Karpas-422 (cell line): ENCODE results near the gene HBQ1. TPM values are rescaled to one million over a fixed set of nuclear protein-coding genes. Genes with fewer than 3 reads are reported as not detected.
"Not testable (repeated sequence)": the region's sequence is repeated elsewhere in the genome, so short reads cannot be mapped to it uniquely, and the experiment has no call there.

ENCODE experiments used
- DNase-seq: peaks from one replicate; pipeline ENCODE4 v3.0.0-alpha.2; 2015
- H2AFZ ChIP-seq: fragments of 200-600 bp; sonication (generic); 2 replicates; pipeline ENCODE4 v1.6.1; 2014; ENCODE audit warnings: antibody characterized with exemption, low read length, mixed read lengths
- H3K27ac ChIP-seq: fragments of 200-600 bp; sonication (generic); 2 replicates; pipeline ENCODE4 v1.5.1; 2014; ENCODE audit warnings: mild to moderate bottlenecking, low read length, moderate library complexity
- H3K27me3 ChIP-seq: fragments of 200-600 bp; sonication (generic); 2 replicates; pipeline ENCODE4 v1.6.1; 2014; ENCODE audit warnings: low read length, mixed read lengths
- H3K36me3 ChIP-seq: fragments of 200-600 bp; sonication (generic); 2 replicates; pipeline ENCODE4 v1.6.1; 2014; ENCODE audit warnings: low read length, mixed read lengths; ENCODE audit not compliant: insufficient read depth
- H3K4me1 ChIP-seq: fragments of 200-600 bp; sonication (generic); 2 replicates; pipeline ENCODE4 v1.6.1; 2014; ENCODE audit warnings: mild to moderate bottlenecking, low read length, mixed read lengths
- H3K4me2 ChIP-seq: fragments of 200-600 bp; sonication (generic); 2 replicates; pipeline ENCODE4 v1.6.1; 2014; ENCODE audit warnings: low read length, low read depth, mild to moderate bottlenecking; ENCODE audit not compliant: poor library complexity, severe bottlenecking
- H3K4me3 ChIP-seq: fragments of 200-600 bp; sonication (generic); 2 replicates; pipeline ENCODE4 v1.5.1; 2014; ENCODE audit warnings: mild to moderate bottlenecking, antibody characterized with exemption, low read length, mixed read lengths
- H3K79me2 ChIP-seq: fragments of 200-600 bp; sonication (generic); 2 replicates; pipeline ENCODE4 v1.6.1; 2014; ENCODE audit warnings: mild to moderate bottlenecking, low read length, mixed read lengths
- H3K9ac ChIP-seq: fragments of 200-600 bp; sonication (generic); 2 replicates; pipeline ENCODE4 v1.6.0; 2014; ENCODE audit warnings: low read length
- H3K9me2 ChIP-seq: fragments of 200-600 bp; sonication (generic), shearing (Covaris generic); replicated peaks from 2 replicates; pipeline ENCODE4 v1.6.0; 2014; ENCODE audit warnings: mild to moderate bottlenecking, low read length, moderate library complexity; ENCODE audit not compliant: insufficient read depth
- H3K9me3 ChIP-seq: fragments of 300-700, 200-600 bp; sonication (generic); 2 replicates; pipeline ENCODE4 v1.6.1; 2014; ENCODE audit warnings: low read length, mixed read lengths
- H4K20me1 ChIP-seq: fragments of 200-600 bp; sonication (generic); 2 replicates; pipeline ENCODE4 v1.6.1; 2014; ENCODE audit warnings: mild to moderate bottlenecking, antibody characterized with exemption, low read length, low read depth; ENCODE audit not compliant: insufficient read depth
- total RNA-seq: library from RNA; depleted of rRNA; stranded (reverse); fragments of >200 nt; shearing (Covaris generic); gene quantifications from 2 replicates; pipeline ENCODE4 v1.2.3, GENCODE V29; 2014; ENCODE audit warnings: low replicate concordance

HBQ1 gene
- total RNA-seq, 1 experiment from 2014 or later: not detected

- H4K20me1 ChIP-seq, H2AFZ ChIP-seq, DNase-seq, H3K9me3 ChIP-seq, H3K9ac ChIP-seq, H3K27ac ChIP-seq, H3K4me1 ChIP-seq, H3K4me2 ChIP-seq, H3K27me3 ChIP-seq, H3K79me2 ChIP-seq, H3K4me3 ChIP-seq, H3K36me3 ChIP-seq, H3K9me2 ChIP-seq: not testable (repeated sequence)
Observed at GRCh38 chr16:170088-170507, 10.2 kb upstream of the HBQ1 start.

GRCh38 chr16:170788-171187 lies 9.5 kb upstream of the HBQ1 start:
- H3K4me3 ChIP-seq: no peak overlapping the region
- no peaks in the 10 kb centered on the region for H3K9me2 ChIP-seq
- H3K4me1 ChIP-seq: no peaks in the 10 kb centered on the region
- no peaks in the 10 kb centered on the region for H3K36me3 ChIP-seq
- H3K4me2 ChIP-seq: no peak overlapping the region
- H3K27me3 ChIP-seq: no peaks in the 10 kb centered on the region
- no peak overlapping the region for H2AFZ ChIP-seq
- no peak for DNase-seq
- no peaks in the 10 kb centered on the region for H4K20me1 ChIP-seq
- H3K27ac ChIP-seq: no peak overlapping the region
- no peaks in the 10 kb centered on the region for H3K79me2 ChIP-seq
- H3K9me3 ChIP-seq: no peaks in the 10 kb centered on the region
- H3K9ac ChIP-seq: no peak overlapping the region

- H3K27ac ChIP-seq, H3K79me2 ChIP-seq, H4K20me1 ChIP-seq, H2AFZ ChIP-seq, H3K27me3 ChIP-seq, DNase-seq, H3K9me2 ChIP-seq, H3K36me3 ChIP-seq, H3K4me3 ChIP-seq, H3K4me1 ChIP-seq, H3K4me2 ChIP-seq, H3K9me3 ChIP-seq, H3K9ac ChIP-seq: not testable (repeated sequence)
Observed at GRCh38 chr16:172374-172941, 7.8 kb upstream of the HBQ1 start, which contains the start of gene HBA2. Gene HBA2, plus strand, starts transcription at chr16:172876. Its CDS starts 37 bp downstream, at chr16:172913.

- not testable (repeated sequence) for H4K20me1 ChIP-seq, DNase-seq, H3K27ac ChIP-seq, H2AFZ ChIP-seq, H3K4me2 ChIP-seq, H3K79me2 ChIP-seq, H3K36me3 ChIP-seq, H3K9ac ChIP-seq, H3K27me3 ChIP-seq, H3K9me3 ChIP-seq, H3K4me3 ChIP-seq, H3K4me1 ChIP-seq, H3K9me2 ChIP-seq
Observed at GRCh38 chr16:173211-173854, 6.9 kb upstream of the HBQ1 start.

GRCh38 chr16:173928-174769 lies 6.1 kb upstream of the HBQ1 start:
- H2AFZ ChIP-seq, H3K4me1 ChIP-seq, DNase-seq, H3K27ac ChIP-seq, H4K20me1 ChIP-seq, H3K9me2 ChIP-seq, H3K4me2 ChIP-seq, H3K9ac ChIP-seq, H3K4me3 ChIP-seq, H3K9me3 ChIP-seq, H3K79me2 ChIP-seq, H3K27me3 ChIP-seq, H3K36me3 ChIP-seq: not testable (repeated sequence)

- Histone ChIP-seq H3K79me2 (no peaks in the 10 kb centered on the region), H3K4me2 (no peak overlapping the region), H3K9me3 (no peaks in the 10 kb centered on the region), H3K9me2 (no peaks in the 10 kb centered on the region), H3K4me3 (no peak overlapping the region), H3K27ac (no peak overlapping the region), H2AFZ (no peak overlapping the region), H3K9ac (no peak overlapping the region), H4K20me1 (peaks cover 5% of the 10 kb centered on the region; the same call in 1 of the 2 replicates), H3K27me3 (no peaks in the 10 kb centered on the region), H3K4me1 (no peaks in the 10 kb centered on the region), H3K36me3 (no peaks in the 10 kb centered on the region)
- DNase-seq: no peak
Observed at GRCh38 chr16:175011-175949, 5.0 kb upstream of the HBQ1 start.

- H3K79me2 ChIP-seq, H3K9ac ChIP-seq, H3K4me1 ChIP-seq, H3K4me3 ChIP-seq, H3K9me2 ChIP-seq, H2AFZ ChIP-seq, DNase-seq, H4K20me1 ChIP-seq, H3K4me2 ChIP-seq, H3K9me3 ChIP-seq, H3K36me3 ChIP-seq, H3K27ac ChIP-seq, H3K27me3 ChIP-seq: not testable (repeated sequence)
Observed at GRCh38 chr16:176006-176405, 4.3 kb upstream of the HBQ1 start.
